ENCODE measurements around the gene BLM.

DNA sequence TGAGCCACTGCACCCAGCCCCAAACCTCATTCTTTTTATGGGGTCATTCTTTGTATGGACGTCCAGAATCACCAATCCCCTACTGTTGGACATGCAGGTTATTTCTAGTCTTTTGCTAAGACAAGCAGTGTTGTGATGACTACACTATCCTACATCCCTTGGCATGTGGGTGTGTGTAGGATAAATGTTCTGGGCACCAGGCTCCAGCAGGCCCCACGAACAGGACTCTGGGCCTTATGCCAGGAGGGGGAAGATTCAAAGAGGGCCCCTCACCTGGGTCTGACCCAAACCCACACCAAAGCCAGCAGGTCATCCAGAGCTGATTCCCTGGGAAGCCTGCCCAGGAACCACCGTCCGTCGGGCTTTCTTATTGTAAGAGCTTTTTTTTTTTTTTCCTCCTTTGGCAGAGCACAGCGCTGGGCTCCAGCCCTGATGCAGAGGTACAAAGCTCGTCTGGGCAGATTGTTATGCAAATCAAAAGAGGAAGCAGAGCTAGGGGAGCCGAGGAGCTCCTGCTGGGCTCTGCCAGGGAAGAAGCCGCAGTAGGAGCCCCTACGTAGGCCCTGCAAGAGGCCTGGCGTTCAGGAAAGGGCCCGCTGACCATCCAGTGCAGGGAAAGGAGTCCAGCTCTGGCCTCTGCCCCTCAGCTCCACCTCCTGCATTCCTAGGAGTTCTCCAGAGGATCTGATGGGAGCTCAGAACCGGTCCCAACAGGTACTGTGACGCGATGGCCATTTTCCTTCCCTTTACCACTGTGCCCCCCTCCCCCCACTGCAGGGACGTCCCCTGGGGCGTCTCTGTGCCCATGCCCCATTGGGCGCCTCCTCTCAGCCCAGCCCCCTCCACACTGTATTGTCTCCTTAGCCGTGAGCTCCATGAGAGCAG, 122.3 kb downstream of the BLM start:
- TF ChIP-seq, protein P1, sequence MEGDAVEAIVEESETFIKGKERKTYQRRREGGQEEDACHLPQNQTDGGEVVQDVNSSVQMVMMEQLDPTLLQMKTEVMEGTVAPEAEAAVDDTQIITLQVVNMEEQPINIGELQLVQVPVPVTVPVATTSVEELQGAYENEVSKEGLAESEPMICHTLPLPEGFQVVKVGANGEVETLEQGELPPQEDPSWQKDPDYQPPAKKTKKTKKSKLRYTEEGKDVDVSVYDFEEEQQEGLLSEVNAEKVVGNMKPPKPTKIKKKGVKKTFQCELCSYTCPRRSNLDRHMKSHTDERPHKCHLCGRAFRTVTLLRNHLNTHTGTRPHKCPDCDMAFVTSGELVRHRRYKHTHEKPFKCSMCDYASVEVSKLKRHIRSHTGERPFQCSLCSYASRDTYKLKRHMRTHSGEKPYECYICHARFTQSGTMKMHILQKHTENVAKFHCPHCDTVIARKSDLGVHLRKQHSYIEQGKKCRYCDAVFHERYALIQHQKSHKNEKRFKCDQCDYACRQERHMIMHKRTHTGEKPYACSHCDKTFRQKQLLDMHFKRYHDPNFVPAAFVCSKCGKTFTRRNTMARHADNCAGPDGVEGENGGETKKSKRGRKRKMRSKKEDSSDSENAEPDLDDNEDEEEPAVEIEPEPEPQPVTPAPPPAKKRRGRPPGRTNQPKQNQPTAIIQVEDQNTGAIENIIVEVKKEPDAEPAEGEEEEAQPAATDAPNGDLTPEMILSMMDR (conservative IDR thresholded peaks at IDR 0.05 in 1 of 2, IDR thresholded peaks at IDR 0.05 in 1 of 2; ENCODE audit: low read depth in 1 of 2, low read length in 2 of 2) = no peak
- no peak for TF ChIP-seq EZH2 (IDR thresholded peaks at IDR 0.05; ENCODE audit: low read length, missing control alignments)
